Loucy (cell line): Measurements from ENCODE around the gene PCP4L1.
"Not testable (repeated sequence)": the region's sequence is repeated elsewhere in the genome, so short reads cannot be mapped to it uniquely, and the experiment has no call there.

Experiments used
- H2AFZ ChIP-seq: fragments of 200-600 bp; sonication (generic); 2 replicates; pipeline ENCODE4 v1.6.0; 2016; ENCODE audit warnings: antibody characterized with exemption, mild to moderate bottlenecking, low read length, moderate library complexity
- H3F3A ChIP-seq: fragments of 200-600 bp; 2 replicates; pipeline ENCODE4 v1.6.0; 2016; ENCODE audit warnings: antibody characterized with exemption, low read depth, mild to moderate bottlenecking
- H3K27me3 ChIP-seq: fragments of 200-600 bp; sonication (generic); 2 replicates; pipeline ENCODE4 v1.6.1; 2014; ENCODE audit warnings: low read length, mild to moderate bottlenecking; ENCODE audit not compliant: insufficient read depth, poor library complexity, severe bottlenecking
- H3K36me3 ChIP-seq: fragments of 200-600 bp; sonication (generic); 2 replicates; pipeline ENCODE4 v1.6.1; 2016; ENCODE audit warnings: low read length; ENCODE audit not compliant: insufficient read depth
- H3K4me1 ChIP-seq: fragments of 200-600 bp; sonication (generic); 2 replicates; pipeline ENCODE4 v1.5.1; 2014; ENCODE audit warnings: low read length, mild to moderate bottlenecking; ENCODE audit not compliant: insufficient read depth, poor library complexity, severe bottlenecking
- H3K4me2 ChIP-seq: fragments of 200-600 bp; sonication (generic); 2 replicates; pipeline ENCODE4 v1.6.0; 2014; ENCODE audit warnings: antibody characterized with exemption, low read length, low read depth, mild to moderate bottlenecking; ENCODE audit not compliant: poor library complexity, severe bottlenecking
- H3K4me3 ChIP-seq: fragments of 200-600 bp; sonication (generic); 2 replicates; pipeline ENCODE4 v1.5.1; 2014; ENCODE audit warnings: low read length, mild to moderate bottlenecking, mixed read lengths; ENCODE audit not compliant: poor library complexity, severe bottlenecking
- H3K79me2 ChIP-seq: fragments of 200-600 bp; sonication (generic); 2 replicates; pipeline ENCODE4 v1.6.1; 2014; ENCODE audit warnings: low read length; ENCODE audit not compliant: insufficient read depth
- H3K9ac ChIP-seq: fragments of 200-600 bp; sonication (generic); 2 replicates; pipeline ENCODE4 v1.6.0; 2014; ENCODE audit warnings: mild to moderate bottlenecking, low read depth, low read length, moderate library complexity; ENCODE audit not compliant: poor library complexity, severe bottlenecking
- H3K9me2 ChIP-seq: fragments of 200-600 bp; sonication (generic); replicated peaks from 2 replicates; pipeline ENCODE4 v1.6.1; 2016; ENCODE audit warnings: low read depth, low read length, mixed read lengths
- H3K9me3 ChIP-seq: fragments of 200-600 bp; sonication (generic); 2 replicates; pipeline ENCODE4 v1.6.1; 2014; ENCODE audit warnings: mild to moderate bottlenecking, antibody characterized with exemption, low read length, low read depth; ENCODE audit not compliant: insufficient read depth
- H4K20me1 ChIP-seq: fragments of 200-600 bp; sonication (generic); 2 replicates; pipeline ENCODE4 v1.6.0; 2014; ENCODE audit warnings: antibody characterized with exemption, low read length, mild to moderate bottlenecking; ENCODE audit not compliant: insufficient read depth, poor library complexity, severe bottlenecking
- CTCF ChIP-seq: fragments of 200-600 bp; sonication (generic); conservative IDR thresholded peaks from 2 replicates; pipeline ENCODE4 v1.5.1; 2014; ENCODE audit warnings: mild to moderate bottlenecking, antibody characterized with exemption, low read length
- EZH2phosphoT487 ChIP-seq: fragments of 200-600 bp; IDR thresholded peaks from 2 replicates; pipeline ENCODE4 v1.6.1; 2018; ENCODE audit warnings: antibody characterized with exemption, mild to moderate bottlenecking, moderate library complexity, borderline replicate concordance

The PCP4L1 gene

GRCh38 chr1:161222175-161223019 lies 36.1 kb upstream of the PCP4L1 start:
- Histone ChIP-seq H3K79me2 (0 out of 2 replicates have a peak, but pooled peaks cover 4% of the 10 kb centered on the region), H3F3A (no peaks in the 10 kb centered on the region), H3K9me3 (no peaks in the 10 kb centered on the region), H3K36me3 (no peaks in the 10 kb centered on the region), H3K9me2 (no peaks in the 10 kb centered on the region), H3K4me1 (peaks cover 29% of the 10 kb centered on the region), H3K4me3 (no peak overlapping the region), H3K9ac (no peak overlapping the region), H3K27me3 (no peaks in the 10 kb centered on the region), H4K20me1 (no peaks in the 10 kb centered on the region), H3K4me2 (no peak overlapping the region), H2AFZ (no peak overlapping the region)
- TF ChIP-seq EZH2phosphoT487 (no peak), CTCF (no peak)

- Histone ChIP-seq H3K4me2 (no peak overlapping the region), H3K27me3 (no peaks in the 10 kb centered on the region), H4K20me1 (no peaks in the 10 kb centered on the region), H2AFZ (no peak overlapping the region), H3K36me3 (no peaks in the 10 kb centered on the region; the same call in 1 of the 2 replicates), H3K79me2 (0 out of 2 replicates have a peak, but pooled peaks cover 4% of the 10 kb centered on the region), H3K9me2 (no peaks in the 10 kb centered on the region), H3K4me1 (peaks cover 21% of the 10 kb centered on the region), H3F3A (no peaks in the 10 kb centered on the region), H3K9me3 (no peaks in the 10 kb centered on the region), H3K9ac (no peak overlapping the region), H3K4me3 (no peak overlapping the region)
- TF ChIP-seq CTCF (no peak), EZH2phosphoT487 (no peak)
Measured at GRCh38 chr1:161223805-161224694, 34.5 kb upstream of the PCP4L1 start.

- H3K4me2 ChIP-seq, H2AFZ ChIP-seq, H3K36me3 ChIP-seq, H3K4me3 ChIP-seq, H3K27me3 ChIP-seq, H3K9me3 ChIP-seq, H4K20me1 ChIP-seq, H3K79me2 ChIP-seq, H3K9me2 ChIP-seq, H3K9ac ChIP-seq, H3F3A ChIP-seq: not testable (repeated sequence)
- peaks cover 21% of the 10 kb centered on the region for H3K4me1 ChIP-seq
Measured at GRCh38 chr1:161224695-161225087, 33.9 kb upstream of the PCP4L1 start.
